GM18870 (cell line): ENCODE data around the gene HEMK1.

ENCODE experiments used
- ATAC-seq: cut with Tn5 transposase; IDR thresholded peaks from one replicate; pipeline ENCODE4 v1.9.1; 2021; ENCODE audit warnings: moderate library complexity; ENCODE audit not compliant: unreplicated experiment

HEMK1 gene

GRCh38 chr3:50542177-50543034, 26.9 kb upstream of the HEMK1 start:
- ATAC-seq = no peak

- no peak for ATAC-seq
Measured at GRCh38 chr3:50545781-50546180, 23.5 kb upstream of the HEMK1 start.

DNA sequence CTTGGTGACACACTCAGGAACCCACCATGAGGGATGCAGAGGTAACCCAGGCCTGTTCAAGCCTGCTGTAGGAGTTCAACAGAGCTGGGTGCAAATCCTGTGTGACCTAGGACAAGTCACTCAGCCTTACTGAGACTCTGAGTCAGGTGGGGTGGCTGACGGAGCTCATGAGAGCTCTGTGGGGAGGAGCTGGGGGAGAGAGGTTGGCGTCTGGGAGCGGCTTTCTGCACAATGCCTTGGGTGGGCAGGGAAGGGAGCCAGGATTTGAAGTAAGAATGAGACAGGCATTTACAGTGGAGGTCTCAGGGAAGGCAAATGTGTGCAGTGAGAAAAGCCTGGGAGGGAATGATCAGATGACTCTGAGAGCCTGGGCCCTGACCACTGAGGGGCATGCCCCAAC, 20.1 kb upstream of the HEMK1 start:
- ATAC-seq = no peak

DNA sequence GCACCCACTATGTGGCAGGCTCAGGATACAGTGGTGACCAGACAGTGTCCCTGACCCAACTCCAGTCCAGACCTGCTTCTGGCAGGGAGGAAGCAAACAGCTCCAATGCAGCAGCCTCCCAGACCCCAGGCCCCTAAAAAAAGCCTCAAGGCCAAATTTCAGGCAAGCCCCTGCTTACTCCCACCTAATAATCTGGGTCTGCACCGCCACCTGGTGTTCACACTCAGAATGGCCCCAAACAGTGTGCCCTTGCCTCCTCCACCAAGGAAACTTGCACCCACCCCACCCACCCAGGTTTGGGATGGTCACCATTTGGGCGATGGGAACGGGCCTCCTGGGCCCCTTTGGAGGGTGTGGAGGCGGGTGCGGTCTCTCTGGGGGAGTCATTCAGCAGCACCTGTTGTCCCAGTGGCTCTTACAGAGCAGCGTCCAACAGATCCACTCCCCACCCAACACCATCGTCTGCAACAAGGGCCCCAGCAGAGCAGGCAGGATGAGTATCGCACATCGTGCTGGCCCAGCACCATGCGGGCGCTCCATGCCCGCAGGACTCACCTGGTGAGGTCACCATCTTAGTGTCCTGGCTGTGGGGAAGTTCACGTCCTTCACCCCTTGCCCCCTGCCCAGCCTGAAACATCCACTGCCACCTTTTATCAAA, 19.1 kb upstream of the HEMK1 start:
- ATAC-seq = no peak

GRCh38 chr3:50551054-50551659, 18.2 kb upstream of the HEMK1 start:
- no peak for ATAC-seq

GRCh38 chr3:50551681-50552435, 17.5 kb upstream of the HEMK1 start:
- no peak for ATAC-seq

DNA sequence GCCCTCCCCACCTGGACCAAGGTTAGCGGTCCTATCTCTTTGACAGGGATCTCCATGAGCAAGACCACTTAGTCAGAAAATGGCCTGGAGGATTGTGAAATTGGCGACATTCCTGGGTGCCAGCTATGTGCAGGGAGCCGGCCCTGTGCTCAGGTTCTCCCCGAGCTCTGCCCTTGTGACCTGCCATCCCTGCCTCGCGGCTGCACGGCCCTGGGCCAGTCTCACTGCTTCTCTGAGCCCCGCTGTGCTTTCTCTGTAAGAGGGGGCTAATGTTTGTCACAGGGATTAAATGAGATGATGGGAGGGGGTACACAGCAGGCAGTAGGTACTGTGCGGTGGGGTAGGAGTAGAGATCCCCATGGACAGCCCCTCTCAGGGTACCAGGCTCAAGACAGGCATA, 16.7 kb upstream of the HEMK1 start:
- no peak for ATAC-seq

GRCh38 chr3:50554553-50554952, 14.8 kb upstream of the HEMK1 start:
- ATAC-seq = no peak

- no peak for ATAC-seq
Measured at GRCh38 chr3:50557106-50557505, 12.2 kb upstream of the HEMK1 start.

DNA sequence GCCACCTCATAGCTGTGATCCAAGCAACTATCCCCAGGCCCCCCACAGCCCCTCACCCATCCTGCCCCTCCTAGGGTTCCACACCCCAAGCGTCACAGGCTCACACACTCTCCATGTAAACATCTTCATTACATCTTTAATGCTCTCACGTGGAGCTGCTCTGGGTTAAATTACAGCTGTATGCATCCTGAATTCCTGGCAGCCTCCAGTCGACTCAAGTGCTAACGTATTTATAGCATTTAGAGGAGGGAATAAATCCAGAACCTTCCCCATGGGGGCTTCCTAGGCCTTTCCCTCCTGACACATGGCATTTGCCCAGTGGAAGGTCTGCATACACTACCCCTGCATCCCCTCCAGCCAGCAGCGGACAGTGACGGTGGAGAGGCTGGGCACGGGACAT, 11.4 kb upstream of the HEMK1 start:
- no peak for ATAC-seq

DNA sequence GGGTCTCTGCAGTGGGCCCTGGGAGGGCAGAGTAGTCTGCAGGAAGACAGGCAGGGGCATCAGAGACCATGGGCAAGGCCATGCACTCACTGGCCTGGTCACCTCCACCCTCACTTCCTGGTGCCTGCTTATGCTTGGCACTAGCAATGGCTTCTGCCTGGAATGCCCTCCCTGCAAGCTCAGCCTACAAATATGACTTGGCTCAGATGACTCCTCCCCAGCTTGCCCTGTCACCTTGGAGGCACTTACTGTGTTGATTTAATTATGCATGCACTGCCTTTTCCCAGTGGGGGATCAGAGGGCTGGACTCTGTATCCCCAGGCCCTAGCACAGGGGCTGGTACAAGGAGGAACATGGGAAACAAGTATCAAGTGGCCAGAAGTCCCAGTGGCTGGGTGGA, 9.6 kb upstream of the HEMK1 start:
- no peak for ATAC-seq

GRCh38 chr3:50562861-50563260, 6.5 kb upstream of the HEMK1 start:
- ATAC-seq = no peak

GRCh38 chr3:50563867-50564266, 5.5 kb upstream of the HEMK1 start:
- no peak for ATAC-seq

DNA sequence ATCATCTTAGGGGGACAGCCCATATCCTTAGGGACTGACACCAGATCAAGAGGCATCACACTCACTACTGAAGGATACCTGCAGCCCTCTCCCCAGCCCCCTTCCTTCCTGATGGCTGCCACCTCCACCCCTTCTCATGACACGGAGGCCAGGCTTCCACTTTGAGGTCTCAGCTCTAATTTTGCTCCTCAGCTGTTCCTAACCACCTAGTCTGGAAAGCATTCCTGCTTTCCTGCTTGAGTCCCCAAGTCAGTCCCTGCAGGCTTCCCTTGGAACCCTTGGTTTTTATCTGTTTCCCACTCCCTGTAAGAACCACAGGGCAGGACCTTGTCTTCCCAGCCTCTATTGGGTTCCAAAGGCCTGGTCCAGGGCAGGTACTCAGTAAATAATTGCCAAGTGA, 5.0 kb upstream of the HEMK1 start:
- no peak for ATAC-seq

DNA sequence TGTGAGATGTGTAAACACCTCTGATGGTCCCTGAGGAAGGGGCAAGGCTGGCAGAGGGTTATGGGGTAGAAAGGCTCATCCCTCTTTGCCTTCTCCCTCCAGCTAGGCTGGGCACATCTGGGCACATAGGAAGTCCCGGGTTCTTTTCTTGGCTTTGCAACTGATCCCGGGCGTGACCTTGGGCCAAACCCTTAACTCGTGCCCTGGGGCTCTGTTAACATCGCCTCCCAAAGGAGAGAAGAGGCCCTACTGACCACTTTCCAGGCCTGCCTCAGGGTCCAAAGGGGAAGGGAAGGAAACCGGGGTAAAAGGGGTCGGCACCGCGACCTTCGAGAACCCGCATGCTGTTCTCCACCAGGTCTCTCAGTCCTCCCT, 2.3 kb upstream of the HEMK1 start:
- no peak for ATAC-seq

DNA sequence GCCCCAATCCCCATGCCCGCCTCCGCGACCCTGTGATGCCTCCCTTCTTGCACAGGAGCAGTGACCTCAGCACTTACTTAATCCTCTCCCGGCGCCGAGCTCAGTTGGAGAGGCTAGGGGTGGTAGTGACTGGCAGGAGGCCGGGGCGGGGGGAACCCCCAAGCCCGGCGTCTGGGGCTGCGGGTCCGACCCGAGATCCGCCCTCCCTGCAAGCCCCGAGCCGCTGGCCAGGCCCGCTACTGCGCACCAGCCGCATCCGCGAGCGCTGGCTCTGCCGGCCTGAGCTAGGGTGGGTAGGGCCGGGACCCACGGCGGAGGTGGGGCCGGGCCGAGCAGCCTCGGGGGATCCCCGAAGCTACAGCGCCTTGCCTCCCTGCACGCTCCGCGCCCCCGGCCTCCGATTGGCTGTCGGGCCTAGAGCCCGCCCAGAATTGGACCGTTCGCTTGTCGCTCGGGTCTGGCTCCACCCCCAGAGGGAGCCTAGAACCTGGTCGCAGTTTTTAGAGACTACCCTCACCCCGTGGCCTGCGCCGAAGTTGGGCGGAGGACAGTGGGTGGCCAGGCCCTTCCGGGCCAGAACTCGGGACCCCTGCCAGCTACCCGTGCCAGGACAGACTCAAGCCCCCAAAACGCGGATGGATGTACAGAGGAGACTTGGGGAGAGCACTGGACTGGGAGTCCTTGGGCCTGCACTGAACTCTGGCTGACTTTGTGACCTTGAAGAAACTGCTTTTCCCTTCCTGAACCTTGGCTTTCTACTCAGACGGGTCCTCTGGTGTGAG, 1.7 kb upstream of the HEMK1 start, which contains the start of gene C3orf18:
C3orf18 (minus strand) TSS at position 362 of the 782 bp plus-strand sequence. CDS start 2,048 bp downstream, outside the sequence.
- peak; percentile 71 for ATAC-seq

GRCh38 chr3:50570508-50571279, 1.4 kb downstream of the HEMK1 start:
- ATAC-seq = no peak

- no peak for ATAC-seq
Measured at GRCh38 chr3:50571486-50571885, 2.2 kb downstream of the HEMK1 start.

GRCh38 chr3:50572158-50572557, 2.8 kb downstream of the HEMK1 start:
- ATAC-seq = no peak
